ENCODE results near the gene DTD2.

DNA sequence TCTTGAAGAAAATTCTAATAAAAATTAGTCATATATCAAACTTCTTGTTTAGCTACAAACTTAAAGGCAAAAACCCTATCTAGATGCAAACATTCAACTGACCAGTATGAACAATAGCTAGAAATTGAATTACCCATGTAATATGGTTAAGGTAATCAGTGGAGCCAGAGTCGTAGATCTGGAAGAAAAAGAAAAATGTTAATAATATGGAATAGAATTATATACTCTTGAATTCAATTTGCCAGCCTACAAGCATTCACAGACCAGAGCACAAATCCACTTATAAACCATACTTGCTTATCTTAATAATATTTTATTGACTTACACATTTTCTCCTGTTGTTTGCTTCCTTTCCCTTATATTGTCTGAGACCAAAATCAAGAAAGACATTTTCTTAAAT lies 29.3 kb downstream of the DTD2 start:
- TF ChIP-seq, protein P1, sequence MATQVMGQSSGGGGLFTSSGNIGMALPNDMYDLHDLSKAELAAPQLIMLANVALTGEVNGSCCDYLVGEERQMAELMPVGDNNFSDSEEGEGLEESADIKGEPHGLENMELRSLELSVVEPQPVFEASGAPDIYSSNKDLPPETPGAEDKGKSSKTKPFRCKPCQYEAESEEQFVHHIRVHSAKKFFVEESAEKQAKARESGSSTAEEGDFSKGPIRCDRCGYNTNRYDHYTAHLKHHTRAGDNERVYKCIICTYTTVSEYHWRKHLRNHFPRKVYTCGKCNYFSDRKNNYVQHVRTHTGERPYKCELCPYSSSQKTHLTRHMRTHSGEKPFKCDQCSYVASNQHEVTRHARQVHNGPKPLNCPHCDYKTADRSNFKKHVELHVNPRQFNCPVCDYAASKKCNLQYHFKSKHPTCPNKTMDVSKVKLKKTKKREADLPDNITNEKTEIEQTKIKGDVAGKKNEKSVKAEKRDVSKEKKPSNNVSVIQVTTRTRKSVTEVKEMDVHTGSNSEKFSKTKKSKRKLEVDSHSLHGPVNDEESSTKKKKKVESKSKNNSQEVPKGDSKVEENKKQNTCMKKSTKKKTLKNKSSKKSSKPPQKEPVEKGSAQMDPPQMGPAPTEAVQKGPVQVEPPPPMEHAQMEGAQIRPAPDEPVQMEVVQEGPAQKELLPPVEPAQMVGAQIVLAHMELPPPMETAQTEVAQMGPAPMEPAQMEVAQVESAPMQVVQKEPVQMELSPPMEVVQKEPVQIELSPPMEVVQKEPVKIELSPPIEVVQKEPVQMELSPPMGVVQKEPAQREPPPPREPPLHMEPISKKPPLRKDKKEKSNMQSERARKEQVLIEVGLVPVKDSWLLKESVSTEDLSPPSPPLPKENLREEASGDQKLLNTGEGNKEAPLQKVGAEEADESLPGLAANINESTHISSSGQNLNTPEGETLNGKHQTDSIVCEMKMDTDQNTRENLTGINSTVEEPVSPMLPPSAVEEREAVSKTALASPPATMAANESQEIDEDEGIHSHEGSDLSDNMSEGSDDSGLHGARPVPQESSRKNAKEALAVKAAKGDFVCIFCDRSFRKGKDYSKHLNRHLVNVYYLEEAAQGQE (IDR thresholded peaks at IDR 0.05; ENCODE audit: insufficient read depth in 1 of 2, low read depth in 2 of 2, low read length in 2 of 2): no peak
- TF ChIP-seq TAF1 (IDR thresholded peaks at IDR 0.05; ENCODE audit: borderline replicate concordance, insufficient read depth, low read length): no peak

Measured in PFSK-1 (cell line).